NCI-H526 treated with DMSO at 0.1 percent for 48 hours (cell line): ENCODE results near the gene RNF38.
"Not testable (repeated sequence)": the region's sequence is repeated elsewhere in the genome, so short reads cannot be mapped to it uniquely, and the experiment has no call there.

Experiments used
- DNase-seq: peaks from one replicate; lab custom pipeline; 2025; lab: John Stamatoyannopoulos, UW

RNF38 gene

DNA sequence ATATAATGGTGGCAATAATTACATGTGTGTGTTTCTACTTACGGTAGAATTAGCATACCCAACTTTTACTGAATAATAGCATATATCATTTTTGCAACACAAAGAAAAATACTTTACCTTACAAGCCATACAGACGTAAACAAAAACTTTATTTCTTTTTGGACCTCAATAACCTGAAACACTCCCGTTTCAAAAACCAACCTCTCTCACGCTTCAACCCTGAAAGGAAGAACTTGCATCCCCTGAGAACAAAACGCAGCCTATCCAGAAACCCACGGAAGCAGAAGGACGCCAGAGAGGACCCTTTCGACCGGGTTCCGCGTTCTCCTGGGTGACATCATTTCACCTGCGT, at the start of gene RNF38:
RNF38 (minus strand) TSS at position 290 of the 352 bp plus-strand sequence; CDS start at position 129, 161 bp downstream.
- no peak for DNase-seq

- DNase-seq, result not testable (repeated sequence)
Observed at GRCh38 chr9:36448555-36448954, 48.5 kb upstream of the RNF38 start.

DNA sequence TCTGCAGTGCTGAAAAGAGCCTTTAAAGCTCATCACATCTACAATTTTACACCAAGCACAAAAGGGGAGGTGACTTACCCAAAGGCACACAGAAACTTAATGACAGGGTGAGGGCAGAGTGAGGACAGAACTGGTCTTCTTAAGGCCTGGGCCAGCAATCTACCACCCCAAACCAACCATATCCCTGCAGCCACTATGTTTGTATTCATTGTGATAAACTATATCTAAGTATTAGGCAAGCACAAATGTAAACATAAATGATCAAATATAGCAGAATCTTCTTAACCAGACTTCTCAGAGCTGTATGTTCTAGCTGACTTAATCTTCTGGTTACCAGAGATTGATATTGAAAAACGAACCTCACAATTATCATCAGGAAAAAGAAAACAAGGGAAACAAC, 47.9 kb upstream of the RNF38 start:
- DNase-seq, result no peak

- not testable (repeated sequence) for DNase-seq
Observed at GRCh38 chr9:36446678-36447077, 46.6 kb upstream of the RNF38 start.

DNA sequence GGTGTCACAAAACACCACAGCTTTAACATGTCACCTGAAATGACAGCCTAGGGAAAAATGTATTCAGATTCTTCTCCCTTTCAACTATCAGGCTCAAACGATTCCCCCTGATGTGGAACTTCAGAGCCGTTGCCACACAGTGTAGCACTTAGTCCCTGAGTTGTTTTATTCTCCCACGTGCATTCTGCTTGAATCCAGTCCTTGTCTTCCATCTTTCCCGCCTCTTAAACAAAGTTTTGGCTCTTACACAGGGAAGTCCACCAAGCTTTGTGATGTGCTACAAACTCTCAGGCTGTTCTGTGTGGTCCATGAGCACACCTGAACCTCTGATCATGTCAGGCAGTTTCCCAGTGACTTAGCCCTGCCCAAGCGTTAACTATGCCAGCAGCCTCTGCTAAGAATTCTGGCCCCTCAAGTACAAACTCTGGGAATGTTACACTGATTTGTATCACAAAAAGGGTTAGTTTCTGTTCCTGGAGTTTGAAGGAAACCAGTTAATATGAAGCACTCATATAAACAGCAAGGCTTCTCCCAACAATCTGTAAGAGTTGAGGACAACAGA, 45.8 kb upstream of the RNF38 start:
- DNase-seq, result no peak

- no peak for DNase-seq
Observed at GRCh38 chr9:36444203-36444602, 44.1 kb upstream of the RNF38 start.

GRCh38 chr9:36443581-36443980, 43.5 kb upstream of the RNF38 start:
- no peak for DNase-seq

GRCh38 chr9:36442710-36443109, 42.6 kb upstream of the RNF38 start:
- no peak for DNase-seq

- no peak for DNase-seq
Observed at GRCh38 chr9:36441966-36442365, 41.9 kb upstream of the RNF38 start.

- DNase-seq, result no peak
Observed at GRCh38 chr9:36438536-36439236, 38.6 kb upstream of the RNF38 start.

GRCh38 chr9:36437790-36438189, 37.7 kb upstream of the RNF38 start:
- no peak for DNase-seq

DNA sequence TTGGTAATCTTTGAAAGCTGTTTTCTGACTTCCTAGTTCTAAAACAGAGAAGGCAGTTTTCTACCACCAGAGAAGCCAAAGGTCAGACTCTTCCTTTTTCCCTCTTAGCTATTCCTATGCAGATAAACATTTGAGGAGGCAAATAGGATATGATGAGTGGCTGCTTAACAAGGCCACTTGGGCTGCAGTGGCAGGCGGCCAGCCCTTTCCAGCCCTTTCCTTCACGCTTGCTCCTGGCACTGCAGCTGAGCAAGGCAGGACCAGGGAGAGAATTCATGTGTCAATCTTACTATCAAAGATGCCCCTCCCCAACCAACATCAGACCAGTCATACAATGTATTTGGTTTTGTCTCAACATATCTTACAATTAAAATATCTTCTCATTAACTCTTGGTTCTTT, 36.8 kb upstream of the RNF38 start:
- no peak for DNase-seq

DNA sequence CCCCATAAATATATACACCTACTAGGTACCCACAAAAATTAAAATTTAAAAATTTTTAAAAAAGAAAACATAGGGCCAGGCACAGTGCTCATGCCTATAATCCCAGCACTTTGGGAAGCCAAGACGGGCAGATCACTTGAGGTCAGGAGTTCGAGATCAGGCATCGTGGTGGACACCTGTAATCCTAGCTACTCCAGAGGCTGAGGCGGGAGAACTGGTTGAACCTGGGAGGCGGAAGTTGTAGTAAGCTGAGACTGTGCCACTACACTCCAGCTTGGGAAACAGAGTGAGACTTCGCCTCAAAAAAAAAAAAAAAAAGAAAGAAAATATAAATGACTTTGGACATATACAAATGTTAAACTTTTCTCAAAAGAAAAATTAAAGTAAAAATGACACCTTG, 33.3 kb upstream of the RNF38 start:
- DNase-seq, result no peak

GRCh38 chr9:36431078-36431477, 31.0 kb upstream of the RNF38 start:
- DNase-seq, result no peak

GRCh38 chr9:36426945-36427344, 26.9 kb upstream of the RNF38 start:
- DNase-seq, result no peak

GRCh38 chr9:36426348-36426747, 26.3 kb upstream of the RNF38 start:
- DNase-seq, result no peak

GRCh38 chr9:36424289-36425055, 24.4 kb upstream of the RNF38 start:
- no peak for DNase-seq

DNA sequence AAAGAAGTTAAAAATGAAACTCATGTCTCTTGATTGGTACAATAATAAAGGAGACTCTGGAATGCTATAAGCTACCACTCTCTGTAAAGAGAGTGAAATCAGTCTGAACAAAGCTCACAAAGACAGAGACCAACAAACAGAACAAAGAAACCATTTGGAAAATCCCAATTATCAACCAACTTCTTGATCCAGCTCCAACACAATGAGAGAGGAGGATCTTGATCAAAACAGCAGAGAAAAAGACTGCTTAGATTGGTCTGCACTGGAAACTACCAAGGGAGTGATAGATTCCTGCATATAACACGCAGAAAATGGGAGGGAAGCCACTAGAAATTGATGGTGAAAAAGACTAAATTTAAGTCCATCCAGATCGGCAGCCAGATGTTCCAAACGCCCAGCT, 23.1 kb upstream of the RNF38 start:
- no peak for DNase-seq

GRCh38 chr9:36416890-36417289, 16.8 kb upstream of the RNF38 start:
- DNase-seq, result no peak

- no peak for DNase-seq
Observed at GRCh38 chr9:36415822-36416525, 15.9 kb upstream of the RNF38 start.

DNA sequence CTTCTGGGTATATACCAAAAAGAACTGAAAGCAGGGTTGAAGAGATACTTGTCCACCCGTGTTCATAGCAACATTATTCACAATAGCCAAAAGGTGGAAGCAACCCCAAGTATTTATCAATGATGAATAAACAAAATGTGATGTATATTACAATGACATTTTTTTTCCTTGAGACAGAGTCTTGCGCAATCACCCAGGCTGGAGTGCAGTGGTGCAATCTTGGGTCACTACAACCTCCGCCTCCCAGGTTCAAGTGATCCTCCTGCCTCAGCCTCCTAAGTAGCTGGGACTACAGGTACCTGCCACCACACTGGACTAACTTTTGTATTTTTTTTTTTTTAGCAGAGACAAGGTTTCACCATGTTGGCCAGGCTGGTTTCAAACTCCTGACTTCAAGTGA, 11.3 kb upstream of the RNF38 start:
- not testable (repeated sequence) for DNase-seq

- DNase-seq, result not testable (repeated sequence)
Observed at GRCh38 chr9:36409076-36409475, 9.0 kb upstream of the RNF38 start.
